GM12878 (cell line): Measurements from ENCODE around the gene TRIM62. TPM values are rescaled to one million over a fixed set of nuclear protein-coding genes. Genes with fewer than 3 reads are reported as not detected.

Experiments used
- ATAC-seq: fragments of 200-7000 bp; cut with Tn5 transposase; 3 replicates; pipeline ENCODE4 v1.9.1; 2020; ENCODE audit warnings: mild to moderate bottlenecking, moderate library complexity
- BruUV-seq: library from RNA; stranded (reverse); fragments of 400-500 nt; replicated peaks from 2 replicates; lab custom pipeline; 2021; lab: Mats Ljungman, UMichigan
- CTCF ChIA-PET: fragments of 300-600 bp; sonication (Branson Sonifier 250); formaldehyde crosslinking; extraction: SDS; loops from one replicate; lab custom pipeline; 2021; ENCODE audit warnings: inconsistent platforms; lab: Yijun Ruan, JAX
- POLR2A ChIA-PET: fragments of 350-600 bp; formaldehyde crosslinking; extraction: SDS; loops from one replicate; lab custom pipeline; 2021; ENCODE audit warnings: inconsistent platforms; lab: Charles Lee
- RAD21 ChIA-PET: fragments of 300-600 bp; sonication (Branson Sonifier 250); formaldehyde crosslinking; loops from one replicate; lab custom pipeline; 2023; ENCODE audit warnings: antibody characterized with exemption; ENCODE audit not compliant: unreplicated experiment; lab: Charles Lee
- SMC1A ChIA-PET: fragments of 300-600 bp; sonication (Branson Sonifier 250); formaldehyde crosslinking; loops from one replicate; lab custom pipeline; 2023; ENCODE audit not compliant: unreplicated experiment, uncharacterized antibody; lab: Charles Lee
- DNase-seq: peaks from one replicate; pipeline ENCODE4 v3.0.0-alpha.2; 2011; ENCODE audit warnings: low read depth, low spot score
- FAIRE-seq: peaks from 3 replicates; lab custom pipeline; 2011; peaks lifted over from hg19 to GRCh38; lab: Jason Lieb, UNC
- H2AFZ ChIP-seq: 2 replicates; pipeline ENCODE4 v1.6.0; 2011; ENCODE audit warnings: low read depth, low read length, control low read depth; ENCODE audit not compliant: control insufficient read depth
- H3K27ac ChIP-seq: 2 replicates; pipeline ENCODE4 v1.5.1; 2011; ENCODE audit warnings: control low read depth; ENCODE audit not compliant: control insufficient read depth, insufficient read depth
- H3K27me3 ChIP-seq, 2 experiments: replicated peaks in 1 of 2; 2 replicates each; pipeline versions ENCODE4 v1.6.0 to v1.6.1; 2011; ENCODE audit warnings: low read length in 1 of 2; ENCODE audit not compliant: control insufficient read depth in 2 of 2, insufficient read depth in 2 of 2
- H3K36me3 ChIP-seq, 2 experiments: 2 replicates each; pipeline ENCODE4 v1.5.1; 2011; ENCODE audit warnings: low read length in 1 of 2; ENCODE audit not compliant: control insufficient read depth in 2 of 2, insufficient read depth in 2 of 2
- H3K4me1 ChIP-seq: 2 replicates; pipeline ENCODE4 v1.6.1; 2011; ENCODE audit warnings: mild to moderate bottlenecking, low read length, moderate library complexity, mixed read lengths; ENCODE audit not compliant: control insufficient read depth, insufficient read depth
- H3K4me2 ChIP-seq: 2 replicates; pipeline ENCODE4 v1.6.0; 2011; ENCODE audit warnings: control low read depth; ENCODE audit not compliant: control insufficient read depth, insufficient read depth
- H3K4me3 ChIP-seq: fragments of 200-600 bp; sonication (generic); 2 replicates; pipeline ENCODE4 v1.5.1; 2016
- H3K79me2 ChIP-seq: 2 replicates; pipeline ENCODE4 v1.6.0; 2011; ENCODE audit warnings: low read length; ENCODE audit not compliant: control insufficient read depth, insufficient read depth
- H3K9ac ChIP-seq: 2 replicates; pipeline ENCODE4 v1.8.0; 2011; ENCODE audit warnings: low read length, control low read depth, mixed read lengths; ENCODE audit not compliant: control insufficient read depth, insufficient read depth
- H3K9me3 ChIP-seq: replicated peaks from 3 replicates; pipeline ENCODE4 v1.5.1; 2011; ENCODE audit warnings: mild to moderate bottlenecking, low read length; ENCODE audit not compliant: control insufficient read depth, insufficient read depth
- H4K20me1 ChIP-seq: 2 replicates; pipeline ENCODE4 v1.6.0; 2011; ENCODE audit not compliant: control insufficient read depth, insufficient read depth
- CREM ChIP-seq: IDR thresholded peaks from 2 replicates; pipeline ENCODE4 v1.6.1; 2014; ENCODE audit warnings: antibody characterized with exemption, low read depth
- E4F1 ChIP-seq: fragments of 450-650 bp; IDR thresholded peaks from 2 replicates; pipeline ENCODE4 v1.6.1; 2018; ENCODE audit warnings: borderline replicate concordance, mild to moderate bottlenecking; ENCODE audit not compliant: partially characterized antibody
- EGR1 ChIP-seq, 2 experiments: IDR thresholded peaks; 1 replicate in 1 of 2; 2 replicates in 1 of 2; pipeline ENCODE4 v1.6.1; 2011 to 2012; ENCODE audit warnings: low read depth in 2 of 2, low read length in 2 of 2, borderline replicate concordance in 1 of 2, mild to moderate bottlenecking in 1 of 2, moderate library complexity in 1 of 2
- FOXM1 ChIP-seq: IDR thresholded peaks from 2 replicates; pipeline ENCODE4 v1.6.1; 2012; ENCODE audit warnings: low read depth, mild to moderate bottlenecking, inconsistent platforms, low read length, moderate library complexity
- HCFC1 ChIP-seq: fragments of 150-350 bp; IDR thresholded peaks from 2 replicates; pipeline ENCODE4 v1.6.1; 2014; ENCODE audit warnings: low read length
- LARP7 ChIP-seq: fragments of 450-650 bp; IDR thresholded peaks from 2 replicates; pipeline ENCODE4 v1.6.1; 2017; ENCODE audit warnings: mild to moderate bottlenecking
- MYC ChIP-seq: IDR thresholded peaks from 2 replicates; pipeline ENCODE4 v1.6.1; 2011; ENCODE audit warnings: mild to moderate bottlenecking, low read length, moderate library complexity, inconsistent platforms; ENCODE audit not compliant: insufficient read depth, insufficient replicate concordance, insufficient read length, severe bottlenecking
- NR2C1 ChIP-seq: fragments of 450-650 bp; IDR thresholded peaks from 2 replicates; pipeline ENCODE4 v1.6.1; 2017; ENCODE audit warnings: antibody characterized with exemption, mild to moderate bottlenecking, moderate library complexity
- NR2C2 ChIP-seq: IDR thresholded peaks from 2 replicates; pipeline ENCODE4 v1.6.1; 2011; ENCODE audit warnings: borderline replicate concordance, low read depth; ENCODE audit not compliant: control insufficient read depth, insufficient read length
- NR2F1 ChIP-seq: fragments of 450-650 bp; conservative IDR thresholded peaks from 2 replicates; pipeline ENCODE4 v1.6.1; 2017; ENCODE audit warnings: mild to moderate bottlenecking
- RFX5 ChIP-seq: IDR thresholded peaks from 2 replicates; pipeline ENCODE4 v1.6.1; 2011; ENCODE audit warnings: low read depth, low read length, improper control_type of control experiment
- SRF ChIP-seq, 2 experiments: IDR thresholded peaks; 2 replicates each; pipeline ENCODE4 v1.6.1; 2011; ENCODE audit warnings: low read depth in 2 of 2, low read length in 2 of 2, mild to moderate bottlenecking in 1 of 2, moderate library complexity in 1 of 2
- ZSCAN29 ChIP-seq: fragments of 450-650 bp; IDR thresholded peaks from 2 replicates; pipeline ENCODE4 v1.6.1; 2017; ENCODE audit warnings: mild to moderate bottlenecking, moderate library complexity
- WGBS: methylation state at CpG from one replicate; pipeline ENCODE4 v1.1.6; 2016; ENCODE audit warnings: low lambda C conversion rate; ENCODE audit not compliant: insufficient replicate concordance, insufficient coverage; ENCODE audit errors: missing lambda C conversion rate; 5-methylcytosine and 5-hydroxymethylcytosine counted together
- in situ Hi-C: fragments of 300-500 bp; cut with MboI; formaldehyde crosslinking; loops from 9 replicates; pipeline ENCODE4 v1.14.3; 2018; ENCODE audit warnings: mixed read lengths
- intact Hi-C: fragments of 100-400 bp; cut with micrococcal nuclease; formaldehyde crosslinking; loops from one replicate; pipeline ENCODE4 v1.14.2; 2022; ENCODE audit not compliant: unreplicated experiment
- polyA plus RNA-seq, 11 experiments: library from polyadenylated mRNA; depleted of rRNA in 4 of 11; unstranded in 6 of 11; stranded (reverse) in 5 of 11; fragments of >200 nt; fragmentation: Nextera tagmentation in 4 of 11; fragmentation: Illumina TruSeq in 1 of 11; extraction: Ambion mirVana in 4 of 11; extraction: Trizol in 1 of 11; gene quantifications; 1 replicate in 1 of 11; 2 replicates in 10 of 11; pipeline versions ENCODE4 v1.2.1 to v1.2.3, GENCODE V29; 2011 to 2016; ENCODE audit warnings: inconsistent platforms in 2 of 11, missing spikeins in 2 of 11, low read depth in 1 of 11
- total RNA-seq, 4 experiments: library from RNA; depleted of rRNA in 3 of 4; stranded (reverse); fragments of >200 nt in 3 of 4; fragmentation: Illumina TruSeq in 1 of 4; extraction: Trizol in 1 of 4; gene quantifications; 2 replicates each; pipeline versions ENCODE4 v1.2.1 to v1.2.3, GENCODE V29; 2013 to 2021
- TF ChIP-seq, protein P1 (sequence below): fragments of 450-650 bp; IDR thresholded peaks from 2 replicates; pipeline ENCODE4 v1.6.1; 2017; ENCODE audit warnings: borderline replicate concordance
- TF ChIP-seq, protein P2 (sequence below): fragments of 450-650 bp; IDR thresholded peaks from 2 replicates; pipeline ENCODE4 v1.6.1; 2016; ENCODE audit warnings: mild to moderate bottlenecking
- TF ChIP-seq, protein P3 (sequence below): fragments of 450-650 bp; formaldehyde crosslinking; IDR thresholded peaks from 2 replicates; pipeline ENCODE4 v1.5.0; 2022; ENCODE audit warnings: mild to moderate bottlenecking, missing genetic modification characterization

Gene TRIM62
- total and polyA plus RNA-seq, 10 of the 15 experiments (the other 5 are each of a cell fraction or from before 2014, with no cell fraction given), result 0.52 to 4.2 (median 1.9) TPM

DNA sequence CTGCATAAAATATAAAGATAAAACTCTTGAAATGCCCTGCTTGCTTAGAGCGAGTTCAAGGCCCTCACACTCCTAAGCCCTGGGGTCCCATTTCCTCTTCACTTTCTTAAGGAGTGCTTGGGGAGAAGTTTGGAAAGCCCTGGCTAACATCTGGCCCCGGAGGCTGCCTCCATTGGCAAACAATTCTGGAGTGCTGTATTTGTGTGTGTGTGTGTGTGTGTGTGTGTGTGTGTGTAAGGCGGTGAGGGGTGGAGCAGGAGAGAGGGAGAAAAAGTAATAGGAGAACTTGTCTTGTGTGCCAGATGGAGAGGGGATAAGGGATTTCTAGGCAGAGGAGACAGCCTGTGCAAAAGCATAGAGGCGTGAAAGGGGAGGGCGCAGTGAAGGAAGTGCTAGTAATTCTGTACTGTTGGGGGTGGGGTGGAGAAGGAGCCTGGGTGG is 578 bp upstream of the TRIM62 start:
- in situ Hi-C loops (no loop called here), intact Hi-C loops (no loop called here)
- WGBS, result 7% methylated on average over 4 of the region's 5 CpGs
- Histone ChIP-seq H3K36me3 (no peaks in the 10 kb centered on the region), H2AFZ (no peak overlapping the region; the same call in 1 of the 2 replicates), H3K4me2 (peak overlapping the region; percentile 98), H3K4me1 (peaks cover 4% of the 10 kb centered on the region), H4K20me1 (no peaks in the 10 kb centered on the region), H3K4me3 (no peak overlapping the region), H3K27ac (no peak overlapping the region), H3K9ac (no peak overlapping the region), H3K9me3 (no peaks in the 10 kb centered on the region), H3K27me3 (peaks cover 0 to 8% of the 10 kb centered on the region in 2 experiments; a peak in 3 of 4 replicates), H3K79me2 (no peaks in the 10 kb centered on the region)
- TF ChIP-seq, protein P1, sequence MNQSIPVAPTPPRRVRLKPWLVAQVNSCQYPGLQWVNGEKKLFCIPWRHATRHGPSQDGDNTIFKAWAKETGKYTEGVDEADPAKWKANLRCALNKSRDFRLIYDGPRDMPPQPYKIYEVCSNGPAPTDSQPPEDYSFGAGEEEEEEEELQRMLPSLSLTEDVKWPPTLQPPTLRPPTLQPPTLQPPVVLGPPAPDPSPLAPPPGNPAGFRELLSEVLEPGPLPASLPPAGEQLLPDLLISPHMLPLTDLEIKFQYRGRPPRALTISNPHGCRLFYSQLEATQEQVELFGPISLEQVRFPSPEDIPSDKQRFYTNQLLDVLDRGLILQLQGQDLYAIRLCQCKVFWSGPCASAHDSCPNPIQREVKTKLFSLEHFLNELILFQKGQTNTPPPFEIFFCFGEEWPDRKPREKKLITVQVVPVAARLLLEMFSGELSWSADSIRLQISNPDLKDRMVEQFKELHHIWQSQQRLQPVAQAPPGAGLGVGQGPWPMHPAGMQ, result no peak
- TF ChIP-seq RFX5 (no peak), E4F1 (no peak), ZSCAN29 (no peak), NR2C1 (no peak), FOXM1 (no peak), HCFC1 (no peak), LARP7 (no peak), MYC (no peak), NR2F1 (no peak), SRF (IDR thresholded peaks at IDR 0.05; ENCODE audit: low read depth in 2 of 2, low read length in 2 of 2) (no peak), EGR1 (IDR thresholded peaks at IDR 0.05; ENCODE audit: borderline replicate concordance in 1 of 2, low read depth in 2 of 2, low read length in 2 of 2) (no peak), NR2C2 (no peak), CREM (no peak)
- TF ChIP-seq, protein P2, sequence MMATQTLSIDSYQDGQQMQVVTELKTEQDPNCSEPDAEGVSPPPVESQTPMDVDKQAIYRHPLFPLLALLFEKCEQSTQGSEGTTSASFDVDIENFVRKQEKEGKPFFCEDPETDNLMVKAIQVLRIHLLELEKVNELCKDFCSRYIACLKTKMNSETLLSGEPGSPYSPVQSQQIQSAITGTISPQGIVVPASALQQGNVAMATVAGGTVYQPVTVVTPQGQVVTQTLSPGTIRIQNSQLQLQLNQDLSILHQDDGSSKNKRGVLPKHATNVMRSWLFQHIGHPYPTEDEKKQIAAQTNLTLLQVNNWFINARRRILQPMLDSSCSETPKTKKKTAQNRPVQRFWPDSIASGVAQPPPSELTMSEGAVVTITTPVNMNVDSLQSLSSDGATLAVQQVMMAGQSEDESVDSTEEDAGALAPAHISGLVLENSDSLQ, result no peak
- TF ChIP-seq, protein P3, sequence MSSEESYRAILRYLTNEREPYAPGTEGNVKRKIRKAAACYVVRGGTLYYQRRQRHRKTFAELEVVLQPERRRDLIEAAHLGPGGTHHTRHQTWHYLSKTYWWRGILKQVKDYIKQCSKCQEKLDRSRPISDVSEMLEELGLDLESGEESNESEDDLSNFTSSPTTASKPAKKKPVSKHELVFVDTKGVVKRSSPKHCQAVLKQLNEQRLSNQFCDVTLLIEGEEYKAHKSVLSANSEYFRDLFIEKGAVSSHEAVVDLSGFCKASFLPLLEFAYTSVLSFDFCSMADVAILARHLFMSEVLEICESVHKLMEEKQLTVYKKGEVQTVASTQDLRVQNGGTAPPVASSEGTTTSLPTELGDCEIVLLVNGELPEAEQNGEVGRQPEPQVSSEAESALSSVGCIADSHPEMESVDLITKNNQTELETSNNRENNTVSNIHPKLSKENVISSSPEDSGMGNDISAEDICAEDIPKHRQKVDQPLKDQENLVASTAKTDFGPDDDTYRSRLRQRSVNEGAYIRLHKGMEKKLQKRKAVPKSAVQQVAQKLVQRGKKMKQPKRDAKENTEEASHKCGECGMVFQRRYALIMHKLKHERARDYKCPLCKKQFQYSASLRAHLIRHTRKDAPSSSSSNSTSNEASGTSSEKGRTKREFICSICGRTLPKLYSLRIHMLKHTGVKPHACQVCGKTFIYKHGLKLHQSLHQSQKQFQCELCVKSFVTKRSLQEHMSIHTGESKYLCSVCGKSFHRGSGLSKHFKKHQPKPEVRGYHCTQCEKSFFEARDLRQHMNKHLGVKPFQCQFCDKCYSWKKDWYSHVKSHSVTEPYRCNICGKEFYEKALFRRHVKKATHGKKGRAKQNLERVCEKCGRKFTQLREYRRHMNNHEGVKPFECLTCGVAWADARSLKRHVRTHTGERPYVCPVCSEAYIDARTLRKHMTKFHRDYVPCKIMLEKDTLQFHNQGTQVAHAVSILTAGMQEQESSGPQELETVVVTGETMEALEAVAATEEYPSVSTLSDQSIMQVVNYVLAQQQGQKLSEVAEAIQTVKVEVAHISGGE (CRISPR knock-in tag), result no peak
- POLR2A ChIA-PET, result interaction anchor here (0.6 to 1.7 kb wide), 4 partner anchors 30 to 869 kb away, joined by 4 to 8 read pairs (median 5); no protein-coding TSS in a partner anchor
- RAD21 ChIA-PET, result interaction anchor here (0.6 to 1.0 kb wide), 3 partner anchors 55 to 1160 kb away, joined by 3 to 4 read pairs (median 3); no protein-coding TSS in a partner anchor
- DNase-seq (no peak), FAIRE-seq (no peak), ATAC-seq (no peak)
- no TSS peak for BruUV-seq
- SMC1A ChIA-PET, result interaction anchor here (0.8 to 1.5 kb wide), 2 partner anchors 55 to 188 kb away, joined by 3 to 4 read pairs; no protein-coding TSS in a partner anchor
- CTCF ChIA-PET, result interaction anchor here (0.6 to 3.2 kb wide), 4 partner anchors 45 to 114 kb away, joined by 4 to 18 read pairs (median 6); no protein-coding TSS in a partner anchor
